ENCODE data around the gene SAMD8.

SAMD8 gene

DNA sequence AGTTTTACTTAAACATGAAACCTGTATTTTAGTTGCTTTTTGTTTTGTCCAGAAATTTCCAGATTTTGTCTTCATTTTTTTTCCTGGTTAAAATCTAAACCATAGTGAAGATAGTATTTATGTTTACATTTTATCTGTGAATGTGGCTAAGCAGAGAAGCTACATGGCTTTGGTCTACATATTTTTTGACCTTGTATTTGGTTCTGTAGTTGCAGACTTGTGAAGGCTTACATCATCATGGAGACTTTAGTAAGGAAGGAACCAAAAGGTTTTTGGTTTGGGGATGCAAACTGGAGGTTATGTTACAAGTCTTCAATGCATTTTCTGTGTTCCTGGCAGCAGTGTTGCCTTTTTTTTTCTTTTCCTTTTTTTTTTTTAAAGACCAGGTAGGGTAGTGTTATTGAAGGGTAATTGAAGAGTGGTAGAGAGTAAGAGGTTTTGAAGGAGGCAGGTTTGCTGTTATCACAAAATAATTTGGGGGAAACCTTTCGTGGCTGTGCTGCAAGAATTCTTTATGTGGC lies 68.3 kb downstream of the SAMD8 start:
- H3K27ac ChIP-seq = no peak overlapping the region
- TF ChIP-seq, protein P1, sequence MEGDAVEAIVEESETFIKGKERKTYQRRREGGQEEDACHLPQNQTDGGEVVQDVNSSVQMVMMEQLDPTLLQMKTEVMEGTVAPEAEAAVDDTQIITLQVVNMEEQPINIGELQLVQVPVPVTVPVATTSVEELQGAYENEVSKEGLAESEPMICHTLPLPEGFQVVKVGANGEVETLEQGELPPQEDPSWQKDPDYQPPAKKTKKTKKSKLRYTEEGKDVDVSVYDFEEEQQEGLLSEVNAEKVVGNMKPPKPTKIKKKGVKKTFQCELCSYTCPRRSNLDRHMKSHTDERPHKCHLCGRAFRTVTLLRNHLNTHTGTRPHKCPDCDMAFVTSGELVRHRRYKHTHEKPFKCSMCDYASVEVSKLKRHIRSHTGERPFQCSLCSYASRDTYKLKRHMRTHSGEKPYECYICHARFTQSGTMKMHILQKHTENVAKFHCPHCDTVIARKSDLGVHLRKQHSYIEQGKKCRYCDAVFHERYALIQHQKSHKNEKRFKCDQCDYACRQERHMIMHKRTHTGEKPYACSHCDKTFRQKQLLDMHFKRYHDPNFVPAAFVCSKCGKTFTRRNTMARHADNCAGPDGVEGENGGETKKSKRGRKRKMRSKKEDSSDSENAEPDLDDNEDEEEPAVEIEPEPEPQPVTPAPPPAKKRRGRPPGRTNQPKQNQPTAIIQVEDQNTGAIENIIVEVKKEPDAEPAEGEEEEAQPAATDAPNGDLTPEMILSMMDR (conservative IDR thresholded peaks at IDR 0.05) = no peak

DNA sequence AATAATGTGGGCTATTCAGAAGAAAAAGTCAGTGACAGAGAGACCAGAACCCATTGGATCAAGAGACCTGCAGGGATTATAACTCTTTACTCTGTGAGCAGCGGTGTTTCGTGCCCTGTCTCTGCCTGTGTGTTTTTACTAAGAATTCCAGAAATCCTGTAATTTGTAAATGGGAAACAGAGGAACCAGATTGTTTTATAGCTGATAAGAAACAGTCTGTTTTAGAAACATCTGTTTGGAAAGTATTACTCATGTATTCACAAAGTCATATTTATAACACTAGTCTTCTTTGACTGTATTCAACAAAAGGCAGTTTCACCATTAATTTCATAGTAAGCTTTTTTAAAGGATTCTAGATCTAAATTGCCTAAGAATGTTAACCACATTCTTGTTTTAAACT lies 69.1 kb downstream of the SAMD8 start:
- TF ChIP-seq, protein P1 (conservative IDR thresholded peaks at IDR 0.05) = no peak
- no peak overlapping the region for H3K27ac ChIP-seq

DNA sequence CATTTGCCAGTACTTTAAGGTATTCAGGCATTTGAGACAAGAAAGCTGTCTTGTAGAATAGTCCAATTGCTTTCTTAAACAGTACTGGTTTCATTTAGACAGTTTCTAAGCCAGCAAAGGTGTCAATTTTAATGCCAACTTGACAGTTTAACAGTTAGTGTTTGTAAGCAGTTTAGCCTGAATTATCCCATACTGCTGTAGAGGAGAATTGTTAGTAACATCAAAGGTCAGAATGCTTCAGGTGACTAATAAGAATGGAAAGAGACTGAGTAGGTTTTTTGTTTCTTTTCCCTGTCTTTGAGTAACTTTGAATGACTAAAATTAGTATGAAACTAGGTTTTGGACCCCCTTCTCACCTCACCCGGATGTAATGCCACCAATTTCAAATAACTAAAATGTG lies 69.6 kb downstream of the SAMD8 start:
- TF ChIP-seq, protein P1 (conservative IDR thresholded peaks at IDR 0.05) = no peak

DNA sequence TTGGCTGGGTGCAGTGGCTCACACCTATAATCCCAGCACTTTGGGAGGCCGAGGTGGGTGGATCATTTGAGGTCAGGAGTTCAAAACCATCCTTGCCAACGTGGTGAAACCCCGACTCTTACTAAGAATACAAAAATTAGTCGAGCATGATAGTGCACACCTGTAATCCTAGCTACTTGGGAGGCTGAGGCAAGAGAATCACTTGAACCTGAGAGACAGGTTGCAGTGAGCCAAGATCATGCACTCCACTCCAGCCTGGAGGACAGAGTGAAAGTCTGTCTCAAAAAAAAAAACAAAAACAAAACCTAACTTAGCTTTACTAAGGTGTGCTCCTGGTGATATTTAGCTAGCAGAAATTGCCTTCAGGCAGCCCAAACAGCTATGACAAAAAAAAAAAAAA lies 74.9 kb downstream of the SAMD8 start:
- no peak overlapping the region for H3K27ac ChIP-seq
- TF ChIP-seq, protein P1 (conservative IDR thresholded peaks at IDR 0.05) = no peak

More for the DNA sequence above, 69.6 kb downstream of the SAMD8 start:
- H3K27ac ChIP-seq = no peak overlapping the region

DNA sequence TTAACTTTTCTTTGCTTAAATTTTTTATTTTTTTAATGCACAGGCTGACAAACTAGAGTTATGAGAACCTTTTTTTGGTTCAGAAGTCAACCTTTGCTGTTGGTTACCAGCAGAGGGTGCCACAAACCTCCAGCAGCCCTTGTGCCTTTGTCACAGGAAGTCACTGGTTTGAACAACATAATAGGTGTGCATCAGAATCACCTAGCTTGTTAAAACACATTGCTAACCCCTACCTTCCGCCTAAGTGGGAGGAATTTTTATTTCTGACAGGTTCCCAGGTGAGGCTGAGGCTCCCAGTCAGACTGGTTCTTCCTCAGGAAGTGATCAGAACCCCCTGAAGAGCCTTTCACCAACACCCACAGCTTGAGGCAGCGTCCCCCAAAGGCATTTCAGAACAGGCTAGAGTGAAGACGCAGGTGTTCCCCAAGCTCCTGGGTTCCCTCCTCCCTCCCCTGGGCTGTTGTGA lies 76.5 kb downstream of the SAMD8 start:
- peak overlapping the region; percentile 53 for H3K27ac ChIP-seq
- TF ChIP-seq, protein P1 (conservative IDR thresholded peaks at IDR 0.05) = peak; percentile 91

DNA sequence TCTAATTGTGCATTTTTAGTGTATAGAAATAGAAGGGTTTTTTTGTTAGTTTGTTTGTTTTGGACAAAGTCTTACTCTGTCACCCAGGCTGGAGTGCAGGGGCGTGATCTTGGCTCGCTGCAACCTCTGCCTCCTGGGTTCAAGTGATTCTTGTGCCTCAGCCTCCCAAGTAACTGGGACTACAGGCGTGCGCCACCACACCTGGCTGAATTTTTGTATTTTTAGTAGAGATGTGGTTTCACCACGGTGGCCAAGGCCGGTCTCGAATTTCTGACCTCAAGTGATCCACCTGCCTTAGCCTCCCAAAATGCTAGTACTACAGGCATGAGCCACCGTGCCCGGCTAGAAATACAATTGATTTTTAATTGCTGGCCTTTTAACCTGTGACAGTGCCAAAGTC lies 77.1 kb downstream of the SAMD8 start:
- peak overlapping the region; percentile 53 for H3K27ac ChIP-seq

DNA sequence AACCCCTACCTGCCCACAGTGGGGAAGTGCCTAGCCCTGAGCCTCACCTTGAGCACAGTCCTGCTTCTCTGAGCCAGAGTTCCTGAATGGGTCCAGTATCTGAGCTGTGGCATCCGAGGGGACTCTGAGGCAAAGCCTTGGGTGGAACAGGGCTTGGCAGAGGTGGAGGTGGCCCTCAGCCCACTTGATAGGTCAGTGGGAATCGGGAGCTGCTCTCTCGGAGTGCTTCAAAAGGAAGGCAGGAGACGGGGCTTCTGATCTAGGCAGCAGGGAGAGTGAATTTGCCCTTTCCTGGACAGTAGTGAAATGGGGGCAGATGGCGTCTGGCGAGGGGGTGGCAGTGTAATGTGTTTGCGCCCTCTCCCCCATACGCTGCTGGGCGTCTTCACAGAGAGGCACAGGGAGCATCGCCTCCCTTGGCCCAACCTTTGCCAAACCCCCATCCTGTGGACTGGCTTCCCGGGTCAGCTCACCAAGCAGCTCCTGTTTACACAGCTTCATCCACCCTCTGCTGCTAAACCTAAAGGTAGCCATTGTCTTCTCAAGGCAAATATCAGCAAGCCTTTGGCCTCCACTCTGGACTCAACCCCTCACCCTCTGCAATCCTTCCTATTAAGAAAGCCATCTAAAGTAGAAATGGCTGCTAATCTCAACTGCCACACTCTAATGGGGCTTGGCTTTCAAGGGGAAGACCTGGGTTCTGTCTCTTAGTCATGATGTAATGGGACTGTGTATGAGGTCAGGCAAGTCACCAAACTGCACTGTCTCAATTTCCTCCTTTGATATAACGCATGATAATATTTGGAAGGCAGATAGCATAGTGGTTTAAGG lies 78.0 kb downstream of the SAMD8 start:
- no peak overlapping the region for H3K27ac ChIP-seq
- TF ChIP-seq, protein P1 (conservative IDR thresholded peaks at IDR 0.05) = no peak
